GM15510 (cell line): ENCODE results near the gene SOX18.

Experiments
- POLR2A ChIP-seq: IDR thresholded peaks from 3 replicates; pipeline ENCODE4 v1.6.1; 2011; ENCODE audit warnings: borderline replicate concordance; ENCODE audit not compliant: insufficient read length; ENCODE audit errors: extremely low read depth

Gene SOX18

DNA sequence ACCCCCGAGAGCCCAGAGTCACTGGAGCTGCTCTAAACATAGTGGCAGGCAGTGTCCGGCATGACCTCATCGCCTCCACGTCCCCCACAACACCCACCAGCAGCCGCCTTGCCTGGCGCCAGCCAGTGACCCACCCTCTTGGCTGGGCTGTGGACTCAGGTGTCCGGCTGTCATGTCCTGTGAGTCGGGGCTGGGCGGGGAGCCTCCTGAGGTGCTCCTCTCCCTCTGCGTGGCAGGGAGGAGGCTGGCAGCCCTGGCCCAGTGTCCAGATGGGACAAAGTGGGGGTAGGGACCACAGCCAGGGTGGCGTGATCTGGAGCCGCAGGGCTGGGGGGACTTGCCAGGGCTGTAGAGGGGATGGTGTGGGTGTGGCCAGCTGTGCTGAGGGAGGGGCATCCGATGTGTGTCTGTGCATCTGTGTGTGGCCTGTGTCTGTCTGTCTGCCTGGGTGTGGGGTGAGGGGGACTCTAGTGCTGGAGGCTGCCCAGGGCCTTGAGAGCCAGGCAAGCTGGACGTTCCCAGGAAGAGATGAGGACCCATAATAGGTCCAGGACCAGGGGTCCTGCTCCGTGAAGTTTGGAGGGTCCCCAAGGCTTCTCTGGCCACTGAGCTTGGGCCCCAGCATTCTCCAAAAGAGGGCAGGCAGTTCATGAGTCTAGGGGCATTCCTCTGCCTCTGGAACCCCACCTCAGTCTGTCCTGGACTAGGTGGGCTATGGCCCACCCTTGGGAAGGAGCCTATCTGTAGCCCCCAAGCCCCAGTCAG lies 2.3 kb upstream of the SOX18 start:
- TF ChIP-seq POLR2A, result no peak

DNA sequence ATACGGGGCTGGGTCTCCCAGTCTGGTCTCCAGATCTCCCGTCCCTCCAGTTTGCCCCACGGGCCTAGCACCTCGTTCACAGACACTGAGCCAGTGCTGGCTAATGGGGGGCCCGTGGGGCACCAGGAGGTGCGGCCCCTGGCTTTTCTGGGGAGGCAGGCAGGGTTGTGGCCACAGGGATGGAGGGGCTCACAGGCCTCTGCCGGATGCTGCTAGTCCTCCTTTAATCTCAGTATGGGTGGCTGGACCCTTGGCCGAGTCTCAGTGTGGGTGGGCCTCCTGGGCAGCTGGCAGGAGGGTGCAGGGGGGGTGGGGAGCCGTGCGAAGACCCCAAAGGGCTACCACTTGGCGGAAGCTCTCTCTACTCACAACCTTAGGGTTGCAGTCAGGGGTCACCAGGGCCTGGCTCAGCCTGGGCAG lies 1.6 kb upstream of the SOX18 start:
- no peak for TF ChIP-seq POLR2A

DNA sequence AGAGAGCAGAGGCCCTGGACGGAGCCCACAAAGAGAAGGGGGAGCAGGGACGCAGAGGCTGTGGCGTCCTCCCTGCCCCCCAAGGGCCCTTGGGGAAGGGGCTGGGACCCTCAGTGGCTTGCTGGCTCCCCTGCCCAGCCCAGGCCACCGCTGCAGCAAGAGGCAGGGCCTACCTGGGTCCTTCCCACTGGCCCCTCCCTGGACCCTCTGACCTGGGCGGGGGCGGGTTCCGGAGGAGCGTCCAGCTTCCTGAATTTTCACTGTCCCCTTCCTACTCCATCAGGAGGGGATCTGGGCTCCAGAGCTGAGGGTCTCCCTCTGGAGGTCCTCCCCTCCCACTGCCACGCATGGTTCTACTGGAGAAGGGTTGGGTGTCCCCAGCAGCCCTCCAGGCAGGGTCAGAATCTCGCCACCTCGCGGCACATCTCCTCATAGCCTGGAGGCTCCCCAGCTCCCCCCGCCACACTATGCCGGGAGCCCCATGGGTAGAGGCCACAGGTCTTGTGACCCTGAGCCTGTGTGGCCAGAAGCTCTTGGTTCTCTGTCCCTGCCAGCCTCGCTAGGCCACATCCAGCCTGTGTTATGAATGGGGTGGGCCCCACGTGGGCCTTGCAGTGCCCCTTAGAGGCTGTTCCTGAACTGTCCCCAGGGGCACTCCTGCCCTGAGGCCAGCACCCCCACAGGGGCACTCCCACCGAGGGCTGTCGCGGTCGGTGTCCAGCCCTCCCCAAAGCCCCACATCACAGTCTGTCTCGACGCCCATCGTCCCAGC lies 1.0 kb upstream of the SOX18 start:
- TF ChIP-seq POLR2A, result no peak

DNA sequence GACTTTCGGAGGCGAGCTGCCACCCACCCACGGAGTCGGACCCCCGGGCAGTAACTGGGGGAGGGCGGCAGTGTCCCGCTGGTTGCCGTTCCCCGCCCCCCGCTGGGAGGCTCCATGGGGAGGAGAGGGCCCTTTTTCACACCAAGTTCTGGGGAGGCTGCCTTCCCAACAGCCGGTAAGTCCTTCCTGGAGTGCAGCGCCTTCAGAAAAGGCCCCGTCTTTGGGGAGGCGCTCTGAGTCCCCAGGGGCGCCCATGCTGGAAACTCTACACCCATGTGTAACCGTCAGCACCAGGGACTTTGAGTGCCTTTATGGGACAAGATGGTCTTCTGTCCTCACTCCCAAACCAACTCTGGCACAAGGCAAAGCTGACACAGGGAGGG lies 430 bp upstream of the SOX18 start:
- TF ChIP-seq POLR2A, result no peak

DNA sequence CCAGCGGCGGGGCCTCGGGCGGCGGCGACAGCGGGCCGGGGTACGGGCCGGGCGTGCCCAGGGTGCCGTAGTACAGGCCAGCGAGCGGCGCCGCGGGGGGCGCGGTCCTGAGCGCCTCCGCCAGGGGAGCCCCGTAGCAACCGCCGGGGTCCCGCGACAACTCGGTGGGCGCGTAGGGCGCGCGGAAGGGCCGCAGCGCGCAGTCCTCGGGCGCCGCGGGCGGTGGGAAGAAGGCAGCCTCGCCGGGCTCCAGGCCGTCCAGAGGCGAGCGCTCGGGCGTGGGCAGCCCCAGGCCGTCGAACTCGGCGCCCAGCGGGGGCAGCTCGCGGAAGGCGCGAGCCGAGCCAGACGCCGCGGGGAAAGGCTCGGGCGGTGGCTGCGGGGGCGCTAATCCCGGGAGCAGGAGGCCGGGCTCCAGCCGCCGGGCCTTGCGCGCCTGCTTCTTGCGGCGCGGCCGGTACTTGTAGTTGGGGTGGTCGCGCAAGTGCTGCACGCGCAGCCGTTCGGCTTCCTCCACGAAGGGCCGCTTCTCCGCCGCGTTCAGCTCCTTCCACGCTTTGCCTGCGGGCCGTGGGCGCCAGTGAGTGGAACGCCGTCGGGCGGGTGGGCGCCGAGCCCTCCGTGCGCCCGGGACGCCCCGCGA lies 916 bp downstream of the SOX18 start:
- no peak for TF ChIP-seq POLR2A

DNA sequence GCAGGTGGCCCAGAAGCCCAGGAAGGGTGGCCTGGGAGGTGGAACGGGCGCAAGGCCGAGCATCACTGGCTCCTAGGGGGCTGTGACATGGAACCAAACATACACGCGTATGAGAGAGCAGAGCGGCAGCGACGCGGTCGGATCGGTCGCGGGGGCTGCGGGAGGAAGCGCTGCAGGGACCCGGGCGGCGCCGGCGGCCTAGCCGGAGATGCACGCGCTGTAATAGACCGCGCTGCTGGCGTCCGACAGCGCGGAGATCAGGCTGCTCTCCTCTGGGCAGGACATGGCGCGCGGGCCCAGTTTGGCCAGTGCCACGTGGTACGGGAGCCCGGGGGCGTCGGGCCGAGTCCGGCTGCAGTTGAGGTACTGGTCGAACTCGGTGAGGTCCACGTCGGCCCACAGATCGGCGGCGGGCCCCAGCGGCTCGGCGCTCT lies 1.5 kb downstream of the SOX18 start:
- TF ChIP-seq POLR2A, result no peak

DNA sequence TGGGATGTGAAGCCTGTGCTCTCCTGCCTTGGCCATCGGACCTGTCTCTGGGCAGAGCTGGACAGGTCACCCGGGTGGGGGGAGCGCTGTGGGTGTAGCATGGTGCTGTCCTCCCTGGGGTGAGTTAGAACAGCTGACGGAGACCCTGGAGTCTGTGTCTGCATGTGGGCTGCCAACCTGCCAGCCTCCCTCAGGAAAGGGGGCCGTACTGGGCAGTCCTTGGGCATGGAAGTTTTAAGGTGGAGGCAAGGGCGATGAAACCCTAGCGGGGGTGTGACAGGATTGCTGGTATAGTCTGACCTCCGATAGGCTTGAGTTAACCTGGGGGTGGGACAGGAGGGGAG lies 2.4 kb downstream of the SOX18 start:
- TF ChIP-seq POLR2A, result no peak

DNA sequence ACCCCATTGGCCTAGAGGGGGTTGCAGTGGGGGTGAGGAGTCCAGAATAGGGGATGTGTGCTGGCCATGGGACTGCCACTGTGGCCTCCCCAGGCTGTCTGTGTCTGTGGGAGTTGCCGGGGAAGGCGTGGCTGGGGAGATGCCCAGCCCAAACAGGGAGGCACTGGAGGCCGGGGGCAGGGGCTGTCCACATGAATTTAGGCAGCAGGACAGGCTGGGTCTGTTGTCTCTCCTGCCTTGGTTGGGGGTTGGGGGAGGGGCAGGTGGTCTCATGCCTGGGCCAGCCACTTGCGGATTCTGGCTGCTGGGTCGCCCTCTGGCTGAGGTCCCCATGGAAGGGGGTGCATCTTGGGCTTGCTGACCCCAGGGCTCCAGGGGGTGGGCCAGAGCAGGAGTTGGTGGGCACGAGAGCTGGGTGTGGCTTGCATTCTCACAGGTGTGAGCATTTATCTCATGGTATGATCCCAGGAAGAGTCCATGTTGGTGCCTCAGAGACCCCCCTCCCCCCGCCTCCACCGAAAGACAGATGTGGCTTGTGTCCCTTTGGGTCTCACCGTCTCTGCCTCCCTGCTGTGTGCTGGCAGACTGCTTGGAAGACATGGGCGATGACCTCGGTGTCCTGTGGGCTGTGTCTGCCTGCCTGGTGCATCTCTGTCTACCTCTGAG lies 4.0 kb downstream of the SOX18 start:
- TF ChIP-seq POLR2A, result no peak

DNA sequence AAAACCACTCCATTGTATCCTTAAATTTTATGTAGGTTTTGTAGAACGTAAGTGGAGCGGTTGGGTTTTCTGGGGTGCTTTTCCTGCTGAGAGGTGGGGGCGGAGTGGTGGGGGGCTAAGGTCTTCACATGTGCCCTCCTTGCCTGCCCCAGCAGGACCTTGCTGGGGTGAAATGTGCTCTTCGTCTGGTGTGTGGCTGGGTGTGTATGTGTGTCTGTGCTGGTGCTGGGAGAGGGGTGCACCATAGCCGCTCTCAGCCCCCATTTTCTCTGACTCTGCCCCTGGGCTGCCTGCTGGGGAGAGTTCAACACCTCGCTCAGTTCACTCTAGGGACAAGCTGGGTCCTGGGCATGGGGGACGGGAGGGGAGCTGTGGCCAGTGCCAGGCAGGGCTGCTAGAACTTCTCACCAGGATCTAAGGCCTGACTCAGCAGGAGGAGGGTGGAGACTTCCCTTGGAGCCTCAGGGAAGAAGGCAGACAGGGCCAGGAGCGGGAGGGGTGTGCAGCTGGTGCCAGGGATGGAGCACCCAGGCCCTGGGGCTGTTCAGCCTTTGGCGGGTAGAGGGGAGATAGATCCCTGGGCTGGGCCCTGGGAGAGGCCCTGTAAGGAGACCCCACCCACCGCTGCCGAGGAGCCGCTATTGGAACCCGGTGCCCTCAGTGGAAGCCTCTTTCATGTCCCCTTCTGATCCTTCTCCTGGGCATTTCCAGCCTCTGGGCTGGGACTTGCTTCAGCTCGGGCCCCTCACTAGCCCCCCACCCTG lies 4.8 kb downstream of the SOX18 start:
- TF ChIP-seq POLR2A, result no peak

DNA sequence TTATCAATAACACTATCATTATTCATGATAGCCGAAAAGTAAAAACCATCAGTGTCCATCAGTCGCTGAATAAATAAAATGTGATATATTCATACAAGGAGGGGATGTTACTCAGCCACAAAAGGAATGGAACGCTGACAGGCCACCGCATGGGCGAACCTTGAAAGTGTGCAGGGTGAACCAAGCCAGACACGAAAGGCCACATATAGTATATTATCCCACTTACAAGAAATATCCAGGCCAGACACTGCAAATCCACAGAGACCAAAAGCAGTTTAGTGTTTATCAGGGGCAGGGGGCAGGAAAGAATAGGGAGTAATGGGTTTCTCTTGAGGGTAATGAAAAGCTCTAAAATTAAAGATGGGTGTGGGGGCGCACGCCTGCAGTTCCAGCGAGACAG lies 5.7 kb downstream of the SOX18 start:
- no peak for TF ChIP-seq POLR2A

DNA sequence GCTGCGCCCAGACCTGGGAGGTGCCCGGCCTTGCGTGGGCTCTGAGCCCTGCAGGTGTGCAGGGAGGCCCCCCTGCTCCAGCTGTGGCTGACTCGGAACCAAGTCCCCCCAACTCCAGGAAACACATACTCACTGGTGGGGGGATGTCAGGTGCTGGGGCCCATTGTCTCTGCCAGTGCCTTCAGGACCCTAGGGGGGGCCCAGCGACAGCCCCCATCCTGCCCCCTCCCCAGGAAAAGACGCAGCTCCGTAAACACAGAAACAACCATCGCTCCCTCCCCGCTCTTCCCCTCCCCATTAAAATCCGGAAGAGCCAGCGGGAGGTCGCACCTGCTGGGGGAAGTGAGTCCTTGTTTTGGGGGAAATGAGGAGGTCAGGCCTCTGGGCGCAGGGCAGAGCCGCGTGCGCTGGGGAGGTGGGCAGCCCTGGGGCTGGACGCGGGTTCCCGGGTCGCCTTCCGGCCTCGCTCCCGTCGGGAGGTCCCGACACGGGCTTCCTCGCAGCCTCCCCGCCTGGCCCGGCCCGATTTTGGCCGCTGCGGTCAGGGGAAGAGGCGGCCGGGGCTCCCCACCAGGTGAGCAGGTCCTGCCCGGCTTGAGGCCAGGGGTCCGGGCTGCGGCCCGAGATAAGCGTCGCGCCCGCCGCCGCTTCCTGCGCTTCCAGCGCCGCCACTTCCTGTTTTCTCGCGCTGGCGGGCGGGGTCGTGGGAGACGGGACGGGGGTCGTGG lies 7.2 kb downstream of the SOX18 start:
- TF ChIP-seq POLR2A, result no peak

DNA sequence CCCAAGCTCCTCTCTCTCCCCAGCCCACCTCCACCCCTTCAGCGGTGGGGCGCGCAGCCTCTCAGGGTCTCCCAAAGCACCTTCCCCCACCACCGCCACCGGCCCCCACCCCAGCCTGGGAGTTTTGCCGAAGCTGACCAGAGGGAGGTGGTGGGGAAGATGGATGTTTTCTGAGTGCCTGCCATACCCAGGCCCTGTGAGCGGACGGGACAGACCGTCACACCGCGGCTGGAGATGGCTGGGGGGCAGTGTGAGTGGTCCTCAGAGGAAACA lies 7.7 kb downstream of the SOX18 start:
- TF ChIP-seq POLR2A, result no peak

DNA sequence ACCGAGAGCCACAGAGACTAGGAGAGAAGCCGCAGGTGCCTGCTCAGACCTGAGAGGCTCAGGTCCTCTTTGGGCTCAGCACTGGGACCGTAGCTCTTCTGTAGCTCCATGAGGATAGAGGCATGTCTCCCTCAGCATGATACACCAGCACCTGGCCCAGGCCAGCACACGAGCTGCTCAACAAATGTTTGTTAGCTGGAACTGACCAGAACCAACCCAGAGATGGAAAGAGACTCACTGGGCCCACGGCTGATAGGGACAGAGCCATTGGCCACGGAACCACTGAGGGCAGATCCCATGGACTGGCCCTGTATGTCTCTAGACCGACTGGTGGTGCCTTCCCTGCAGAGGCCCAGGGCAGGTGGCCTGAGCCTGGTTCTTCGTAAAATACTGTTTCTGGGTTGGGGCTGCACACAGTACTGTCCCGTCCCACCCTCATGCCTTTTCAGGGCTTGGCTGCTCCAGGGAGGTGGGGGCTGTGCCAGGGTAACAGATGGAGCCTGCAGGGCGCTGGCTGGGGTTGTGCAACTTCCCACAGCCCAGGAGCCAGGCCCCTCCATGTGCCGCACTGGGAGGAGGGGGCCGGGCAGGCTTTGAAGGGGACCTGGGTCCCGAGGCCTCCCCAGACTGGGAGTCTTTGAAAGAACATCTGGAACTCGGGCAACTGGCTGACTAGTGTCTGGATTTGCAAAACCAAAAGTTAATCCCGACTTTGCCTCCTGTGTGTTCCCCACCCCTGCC lies 8.2 kb downstream of the SOX18 start:
- TF ChIP-seq POLR2A, result no peak
